ENCODE results near the gene MGAT3.

MGAT3 gene

DNA sequence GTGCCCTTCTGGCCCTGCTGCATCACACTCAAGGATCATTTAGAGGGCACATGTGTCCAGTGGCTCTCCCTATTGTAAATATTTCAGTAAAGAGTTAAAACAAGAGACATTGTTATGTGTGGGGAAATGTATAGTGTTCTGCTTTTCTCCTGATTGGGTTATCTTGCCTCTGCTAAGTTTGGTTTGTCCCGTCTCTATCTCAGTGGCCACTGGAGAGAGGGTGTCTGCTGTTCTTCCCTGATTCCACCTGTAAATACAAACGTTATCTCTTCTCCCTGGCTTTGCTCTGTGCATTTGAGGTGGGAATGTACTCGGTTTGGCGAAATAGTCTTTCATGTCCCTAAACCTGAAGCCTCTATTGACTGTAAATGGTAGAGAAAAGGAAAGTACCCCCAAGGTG, 51.6 kb downstream of the MGAT3 start:
- no peak overlapping the region for H3K9ac ChIP-seq (ENCODE audit: low read length)
- peaks cover 5% of the 10 kb centered on the region for H3K4me1 ChIP-seq (ENCODE audit: control insufficient read depth, insufficient read depth, low read length)
- H3K4me3 ChIP-seq (ENCODE audit: low read length): no peak overlapping the region
- H3K27ac ChIP-seq (ENCODE audit: low read depth, low read length): no peak overlapping the region
- H3K27me3 ChIP-seq (ENCODE audit: control insufficient read depth, insufficient read depth, low read length): no peaks in the 10 kb centered on the region
- peaks cover 43% of the 10 kb centered on the region for H3K36me3 ChIP-seq (ENCODE audit: control insufficient read depth, insufficient read depth, low read length)

DNA sequence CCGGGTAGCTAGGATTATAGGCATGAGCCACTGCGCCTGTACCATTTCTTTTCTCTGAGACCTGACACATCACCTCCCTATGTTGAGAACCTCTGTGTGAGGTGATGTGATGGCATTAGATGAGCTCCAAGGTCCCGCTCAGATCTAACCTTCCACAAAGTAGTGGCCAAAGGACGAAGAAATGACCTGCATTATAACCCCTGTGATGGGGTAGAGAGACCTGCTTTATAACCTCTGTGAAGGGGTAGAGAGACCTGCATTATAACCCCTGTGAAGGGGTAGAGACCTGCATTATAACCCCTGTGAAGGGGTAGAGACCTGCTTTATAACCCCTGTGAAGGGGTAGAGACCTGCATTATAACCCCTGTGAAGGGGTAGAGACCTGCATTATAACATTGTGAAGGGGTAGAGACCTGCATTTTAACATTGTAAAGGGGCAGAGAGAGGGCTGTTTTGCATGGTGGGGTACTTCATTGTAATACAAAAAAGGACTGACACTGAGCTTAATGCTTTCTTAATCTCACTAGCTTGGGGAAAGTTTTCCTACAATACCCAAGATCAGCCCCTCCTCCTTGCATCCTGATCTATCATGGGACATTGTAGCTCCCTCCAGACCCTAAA, 53.8 kb downstream of the MGAT3 start:
- Histone ChIP-seq H3K27me3 (ENCODE audit: control insufficient read depth, insufficient read depth, low read length) (no peaks in the 10 kb centered on the region), H3K4me1 (ENCODE audit: control insufficient read depth, insufficient read depth, low read length) (no peaks in the 10 kb centered on the region), H3K27ac (ENCODE audit: low read depth, low read length) (no peak overlapping the region), H3K9ac (ENCODE audit: low read length) (no peak overlapping the region), H3K4me3 (ENCODE audit: low read length) (no peak overlapping the region), H3K36me3 (ENCODE audit: control insufficient read depth, insufficient read depth, low read length) (peaks cover 49% of the 10 kb centered on the region)

DNA sequence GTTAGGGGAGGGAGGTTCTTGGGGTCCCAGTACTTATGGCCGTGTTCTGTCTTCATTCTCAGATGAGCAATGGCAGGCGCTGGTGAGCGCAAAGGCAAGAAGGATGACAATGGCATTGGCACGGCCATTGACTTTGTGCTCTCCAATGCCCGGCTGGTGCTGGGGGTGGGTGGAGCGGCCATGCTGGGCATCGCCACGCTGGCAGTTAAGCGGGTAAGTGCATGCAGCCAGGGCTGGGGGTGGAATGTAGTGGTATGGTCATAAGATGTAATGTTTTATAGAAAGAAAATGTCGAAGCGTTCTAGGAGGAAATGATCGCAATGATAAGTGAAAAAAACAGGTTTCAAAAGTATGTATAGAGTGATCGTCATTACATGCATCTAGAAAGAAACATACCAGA, 54.4 kb downstream of the MGAT3 start:
- H3K36me3 ChIP-seq (ENCODE audit: control insufficient read depth, insufficient read depth, low read length): peaks cover 47% of the 10 kb centered on the region
- no peaks in the 10 kb centered on the region for H3K27me3 ChIP-seq (ENCODE audit: control insufficient read depth, insufficient read depth, low read length)
- H3K4me1 ChIP-seq (ENCODE audit: control insufficient read depth, insufficient read depth, low read length): no peaks in the 10 kb centered on the region
- H3K27ac ChIP-seq (ENCODE audit: low read depth, low read length): no peak overlapping the region
- no peak overlapping the region for H3K9ac ChIP-seq (ENCODE audit: low read length)
- no peak overlapping the region for H3K4me3 ChIP-seq (ENCODE audit: low read length)

DNA sequence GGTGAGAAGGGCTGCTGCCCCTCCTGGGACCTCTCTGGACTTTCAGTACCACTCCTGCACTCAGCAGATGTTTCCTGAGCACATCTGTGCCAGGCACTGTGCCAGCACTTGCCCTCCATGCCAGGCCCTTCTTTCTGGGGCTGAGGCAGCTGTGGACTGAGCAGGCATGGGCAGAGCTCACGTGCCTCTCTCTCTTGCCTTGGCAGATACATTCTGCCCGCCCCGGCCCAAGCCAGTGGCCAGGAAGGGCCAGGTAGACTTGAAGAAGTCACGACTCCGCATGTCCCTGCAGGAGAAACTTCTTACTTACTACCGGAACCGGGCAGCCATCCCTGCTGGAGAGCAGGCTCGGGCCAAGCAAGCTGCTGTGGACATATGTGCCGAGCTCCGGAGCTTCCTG, 55.2 kb downstream of the MGAT3 start:
- Histone ChIP-seq H3K9ac (ENCODE audit: low read length) (no peak overlapping the region), H3K4me1 (ENCODE audit: control insufficient read depth, insufficient read depth, low read length) (no peaks in the 10 kb centered on the region), H3K36me3 (ENCODE audit: control insufficient read depth, insufficient read depth, low read length) (peaks cover 44% of the 10 kb centered on the region), H3K27ac (ENCODE audit: low read depth, low read length) (no peak overlapping the region), H3K27me3 (ENCODE audit: control insufficient read depth, insufficient read depth, low read length) (no peaks in the 10 kb centered on the region), H3K4me3 (ENCODE audit: low read length) (no peak overlapping the region)

DNA sequence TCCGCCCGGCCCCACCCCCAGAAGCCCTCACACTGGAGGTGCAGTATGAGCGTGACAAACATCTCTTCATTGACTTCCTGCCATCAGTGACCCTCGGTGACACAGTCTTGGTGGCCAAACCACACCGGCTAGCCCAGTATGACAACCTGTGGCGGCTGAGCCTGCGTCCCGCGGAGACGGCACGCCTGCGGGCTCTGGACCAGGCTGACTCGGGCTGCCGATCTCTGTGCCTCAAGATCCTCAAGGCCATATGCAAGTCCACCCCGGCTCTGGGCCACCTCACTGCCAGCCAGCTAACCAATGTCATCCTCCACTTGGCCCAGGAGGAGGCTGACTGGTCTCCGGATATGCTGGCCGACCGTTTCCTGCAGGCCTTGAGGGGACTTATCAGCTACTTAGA, 57.0 kb downstream of the MGAT3 start:
- H3K27me3 ChIP-seq (ENCODE audit: control insufficient read depth, insufficient read depth, low read length): no peaks in the 10 kb centered on the region
- H3K9ac ChIP-seq (ENCODE audit: low read length): no peak overlapping the region
- peaks cover 2% of the 10 kb centered on the region for H3K4me1 ChIP-seq (ENCODE audit: control insufficient read depth, insufficient read depth, low read length)
- peaks cover 38% of the 10 kb centered on the region for H3K36me3 ChIP-seq (ENCODE audit: control insufficient read depth, insufficient read depth, low read length)
- H3K27ac ChIP-seq (ENCODE audit: low read depth, low read length): no peak overlapping the region
- no peak overlapping the region for H3K4me3 ChIP-seq (ENCODE audit: low read length)

DNA sequence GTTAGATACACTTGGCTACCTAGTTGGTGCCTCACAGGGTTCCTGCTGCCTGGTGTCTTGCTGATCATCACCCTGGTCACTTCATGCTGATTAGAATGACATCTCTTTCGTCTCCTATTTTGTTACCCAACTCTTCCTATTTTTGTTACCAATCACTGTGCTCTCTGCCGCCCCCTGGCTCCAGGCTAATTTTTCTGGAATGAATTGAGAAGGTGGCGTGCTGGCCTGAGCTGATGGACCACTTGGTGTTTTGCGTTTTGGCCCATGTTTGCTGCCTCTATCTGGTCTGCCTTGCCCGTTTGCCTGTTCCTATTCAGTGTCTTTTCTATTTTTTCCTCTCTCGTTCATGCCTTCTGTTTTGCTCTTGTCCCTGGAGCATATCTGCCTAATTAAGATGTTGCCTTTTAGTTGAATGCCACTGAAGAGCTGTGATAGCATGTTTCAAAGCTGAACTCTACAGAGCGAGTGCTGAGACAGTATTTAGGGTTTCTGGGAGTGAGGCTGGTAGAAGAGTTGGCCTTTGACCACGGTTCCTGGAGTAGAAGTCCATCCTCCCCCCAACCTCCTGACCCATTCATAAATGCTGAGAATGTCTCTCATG, 57.7 kb downstream of the MGAT3 start:
- peaks cover 38% of the 10 kb centered on the region for H3K36me3 ChIP-seq (ENCODE audit: control insufficient read depth, insufficient read depth, low read length)
- H3K27ac ChIP-seq (ENCODE audit: low read depth, low read length): no peak overlapping the region
- no peak overlapping the region for H3K4me3 ChIP-seq (ENCODE audit: low read length)
- H3K9ac ChIP-seq (ENCODE audit: low read length): no peak overlapping the region
- no peaks in the 10 kb centered on the region for H3K27me3 ChIP-seq (ENCODE audit: control insufficient read depth, insufficient read depth, low read length)
- peaks cover 8% of the 10 kb centered on the region for H3K4me1 ChIP-seq (ENCODE audit: control insufficient read depth, insufficient read depth, low read length)

DNA sequence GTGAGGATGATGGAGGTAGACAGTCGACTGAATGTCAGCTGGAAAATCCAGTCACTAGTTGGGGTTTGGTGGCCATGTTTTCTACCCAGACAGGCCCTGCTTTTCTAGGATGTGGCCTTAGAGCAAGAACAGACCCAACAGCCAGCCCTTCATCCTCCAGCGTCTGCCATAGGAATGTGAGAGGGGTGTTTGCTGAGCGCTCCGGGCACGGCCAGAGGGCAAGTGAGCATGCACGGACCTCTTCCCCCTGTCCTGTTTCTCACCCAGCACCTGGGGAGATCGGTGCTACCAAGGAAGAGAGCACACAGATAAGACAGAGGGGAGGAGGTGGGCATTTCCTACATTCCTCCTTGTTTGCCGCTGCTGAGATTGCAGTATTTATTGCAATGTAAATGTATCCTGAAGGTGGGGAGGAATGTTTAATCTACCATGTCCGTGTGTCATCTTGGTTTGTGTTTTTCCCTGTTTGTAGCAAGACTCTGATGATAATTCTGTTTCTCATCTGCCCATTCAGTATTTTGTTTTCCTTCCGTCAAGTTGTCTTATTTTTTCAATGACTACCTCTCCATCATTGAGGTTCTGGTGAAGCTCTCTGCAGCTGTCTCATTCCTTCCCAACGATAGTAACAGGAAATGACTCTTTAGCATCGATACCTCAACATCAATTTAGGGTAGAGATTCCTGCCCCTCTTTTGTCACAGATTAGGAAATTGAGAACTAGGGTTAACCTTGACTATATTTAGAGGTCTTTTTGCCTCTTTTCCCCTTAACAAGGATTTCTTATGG, 58.6 kb downstream of the MGAT3 start:
- H3K27me3 ChIP-seq (ENCODE audit: control insufficient read depth, insufficient read depth, low read length): no peaks in the 10 kb centered on the region
- H3K27ac ChIP-seq (ENCODE audit: low read depth, low read length): no peak overlapping the region
- H3K36me3 ChIP-seq (ENCODE audit: control insufficient read depth, insufficient read depth, low read length): peaks cover 35% of the 10 kb centered on the region
- no peak overlapping the region for H3K4me3 ChIP-seq (ENCODE audit: low read length)
- no peak overlapping the region for H3K9ac ChIP-seq (ENCODE audit: low read length)
- peaks cover 8% of the 10 kb centered on the region for H3K4me1 ChIP-seq (ENCODE audit: control insufficient read depth, insufficient read depth, low read length)

DNA sequence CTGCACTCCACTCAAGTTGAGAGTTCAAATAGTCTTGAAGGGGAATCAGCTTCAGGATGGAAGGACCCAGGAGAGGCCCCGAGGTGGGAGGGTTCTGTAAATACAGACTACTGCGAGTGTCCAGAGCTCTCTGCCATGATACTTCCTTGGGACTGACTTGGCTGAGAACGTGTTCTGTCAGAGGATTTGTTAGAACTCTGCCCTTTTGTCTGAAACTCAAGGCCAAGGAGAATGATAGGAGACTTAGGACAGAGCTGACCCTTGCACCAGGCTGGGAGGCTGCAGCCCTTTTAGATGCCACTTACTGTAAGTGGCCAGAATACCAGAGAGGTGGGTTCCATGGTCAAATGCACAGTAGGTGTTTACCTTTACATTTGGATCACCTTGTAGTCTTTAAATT, 60.7 kb downstream of the MGAT3 start:
- Histone ChIP-seq H3K27ac (ENCODE audit: low read depth, low read length) (no peak overlapping the region), H3K36me3 (ENCODE audit: control insufficient read depth, insufficient read depth, low read length) (peaks cover 33% of the 10 kb centered on the region), H3K27me3 (ENCODE audit: control insufficient read depth, insufficient read depth, low read length) (no peaks in the 10 kb centered on the region), H3K4me1 (ENCODE audit: control insufficient read depth, insufficient read depth, low read length) (peaks cover 8% of the 10 kb centered on the region), H3K9ac (ENCODE audit: low read length) (no peak overlapping the region), H3K4me3 (ENCODE audit: low read length) (no peak overlapping the region)

DNA sequence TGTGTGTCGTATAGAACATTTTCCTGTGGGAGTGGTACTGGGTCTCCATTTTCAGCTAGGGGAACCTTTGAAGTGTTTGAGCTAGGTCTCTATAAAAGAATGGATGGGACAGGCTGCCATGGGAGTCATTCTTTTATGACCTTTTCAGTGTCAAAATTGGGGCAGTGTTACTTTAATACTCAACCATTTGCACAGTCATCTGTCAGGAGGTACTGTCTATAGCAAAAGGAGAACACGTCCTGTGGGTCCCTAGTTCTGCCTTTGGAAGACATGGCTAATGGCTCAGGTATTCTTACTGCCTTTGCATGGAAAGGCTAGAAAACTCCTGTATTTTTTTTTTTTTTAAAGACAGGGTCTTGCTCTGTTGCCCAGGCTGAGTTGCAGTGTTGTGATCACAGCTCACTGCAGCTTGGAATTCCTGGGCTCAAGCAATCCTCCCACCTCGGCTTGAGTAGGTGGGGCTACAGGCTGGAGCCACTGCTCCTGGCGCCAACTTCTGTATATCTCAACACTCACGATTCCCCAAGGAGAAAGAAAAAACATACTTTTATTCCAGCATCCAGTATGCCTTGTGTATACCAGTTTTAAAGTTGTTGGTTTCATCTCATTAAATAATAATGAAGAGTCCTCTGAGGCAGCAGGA, 61.5 kb downstream of the MGAT3 start:
- Histone ChIP-seq H3K9ac (ENCODE audit: low read length) (no peak overlapping the region), H3K4me1 (ENCODE audit: control insufficient read depth, insufficient read depth, low read length) (peaks cover 13% of the 10 kb centered on the region), H3K27ac (ENCODE audit: low read depth, low read length) (peak overlapping the region; percentile 100), H3K27me3 (ENCODE audit: control insufficient read depth, insufficient read depth, low read length) (no peaks in the 10 kb centered on the region), H3K36me3 (ENCODE audit: control insufficient read depth, insufficient read depth, low read length) (peaks cover 41% of the 10 kb centered on the region), H3K4me3 (ENCODE audit: low read length) (no peak overlapping the region)

DNA sequence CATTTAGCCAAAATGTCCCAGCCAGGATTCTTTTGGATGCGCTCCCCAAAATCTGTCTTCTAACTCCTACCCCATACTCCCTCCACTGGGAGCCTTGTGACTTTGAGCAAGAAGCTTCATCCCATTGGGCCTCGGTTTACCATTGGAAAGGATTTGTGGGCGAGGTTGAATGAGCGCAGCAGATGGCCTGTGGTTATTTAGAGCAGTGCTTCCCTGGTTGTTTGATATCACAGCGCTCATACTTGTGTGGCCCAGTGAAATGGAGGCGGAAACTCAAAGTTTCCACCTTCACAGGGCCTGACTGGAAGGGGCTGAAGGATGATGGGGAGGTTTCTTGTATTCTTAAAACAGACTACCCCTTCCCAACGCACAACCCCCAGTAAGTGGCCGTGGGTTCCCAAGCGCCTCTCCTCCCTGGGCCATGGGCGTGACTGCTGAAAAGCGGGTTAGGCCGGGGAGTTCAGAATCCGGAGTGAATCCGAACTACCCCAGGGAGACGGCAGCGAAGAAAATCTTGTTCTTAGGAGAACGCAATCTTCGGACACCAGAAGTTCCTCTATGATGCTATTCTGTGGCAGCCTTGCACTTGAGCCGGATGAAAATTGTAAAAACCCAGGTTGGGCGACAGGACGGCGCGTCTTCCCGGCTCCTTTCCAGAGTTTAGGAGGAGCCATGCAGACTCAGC, 62.3 kb downstream of the MGAT3 start:
- Histone ChIP-seq H3K4me1 (ENCODE audit: control insufficient read depth, insufficient read depth, low read length) (peaks cover 16% of the 10 kb centered on the region), H3K36me3 (ENCODE audit: control insufficient read depth, insufficient read depth, low read length) (peaks cover 34% of the 10 kb centered on the region), H3K27me3 (ENCODE audit: control insufficient read depth, insufficient read depth, low read length) (no peaks in the 10 kb centered on the region), H3K9ac (ENCODE audit: low read length) (peak overlapping the region; percentile 79), H3K4me3 (ENCODE audit: low read length) (peak overlapping the region; percentile 88), H3K27ac (ENCODE audit: low read depth, low read length) (peak overlapping the region; percentile 100)

DNA sequence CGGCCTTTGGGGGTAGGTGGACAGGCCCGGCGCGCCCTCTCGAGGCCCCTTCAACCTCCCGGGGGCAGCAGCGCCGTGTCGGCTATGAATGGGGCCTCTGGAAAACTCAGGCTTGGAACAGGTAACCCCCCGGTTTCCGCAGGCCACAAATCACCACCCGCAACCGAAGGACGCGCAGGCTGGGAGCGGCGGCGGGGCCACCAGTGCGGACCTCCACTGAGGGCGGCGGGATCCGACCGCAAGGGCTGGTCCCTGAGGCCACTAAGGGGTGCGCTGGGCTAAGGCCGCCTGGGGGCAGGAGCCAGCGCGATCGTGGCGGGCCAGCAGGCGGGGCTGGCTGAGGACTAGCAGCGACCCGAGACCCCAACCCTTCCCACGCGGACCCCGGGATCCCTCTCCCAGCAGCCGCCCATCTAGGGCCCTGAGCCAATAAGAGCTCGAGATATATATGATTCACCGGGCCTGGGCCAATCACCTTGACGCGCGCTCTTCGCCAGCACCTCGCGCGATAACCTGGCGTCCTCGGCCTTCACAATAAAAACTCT, 62.9 kb downstream of the MGAT3 start:
- peak overlapping the region; percentile 100 for H3K27ac ChIP-seq (ENCODE audit: low read depth, low read length)
- peaks cover 33% of the 10 kb centered on the region for H3K36me3 ChIP-seq (ENCODE audit: control insufficient read depth, insufficient read depth, low read length)
- H3K4me1 ChIP-seq (ENCODE audit: control insufficient read depth, insufficient read depth, low read length): peaks cover 21% of the 10 kb centered on the region
- no peaks in the 10 kb centered on the region for H3K27me3 ChIP-seq (ENCODE audit: control insufficient read depth, insufficient read depth, low read length)
- H3K4me3 ChIP-seq (ENCODE audit: low read length): peak overlapping the region; percentile 88
- peak overlapping the region; percentile 79 for H3K9ac ChIP-seq (ENCODE audit: low read length)
